NCI-H524 treated with DMSO at 0.1 percent for 48 hours (cell line): Measurements from ENCODE around the gene IFFO2.

Experiments
- DNase-seq: peaks from one replicate; lab custom pipeline; 2025; lab: John Stamatoyannopoulos, UW

IFFO2 gene

GRCh38 chr1:18956193-18957135 is at the start of gene IFFO2:
Gene IFFO2 (minus strand): TSS chr1:18956676. CDS start chr1:18956332, 344 bp downstream.
- DNase-seq, result no peak

- no peak for DNase-seq
Observed at GRCh38 chr1:19006000-19006399, 49.5 kb upstream of the IFFO2 start.

- DNase-seq, result no peak
Observed at GRCh38 chr1:19003371-19004290, 47.2 kb upstream of the IFFO2 start.

GRCh38 chr1:19000065-19000464 is 43.6 kb upstream of the IFFO2 start:
- DNase-seq, result no peak

- DNase-seq, result no peak
Observed at GRCh38 chr1:18999359-18999758, 42.9 kb upstream of the IFFO2 start.

- no peak for DNase-seq
Observed at GRCh38 chr1:18998016-18998724, 41.7 kb upstream of the IFFO2 start.

DNA sequence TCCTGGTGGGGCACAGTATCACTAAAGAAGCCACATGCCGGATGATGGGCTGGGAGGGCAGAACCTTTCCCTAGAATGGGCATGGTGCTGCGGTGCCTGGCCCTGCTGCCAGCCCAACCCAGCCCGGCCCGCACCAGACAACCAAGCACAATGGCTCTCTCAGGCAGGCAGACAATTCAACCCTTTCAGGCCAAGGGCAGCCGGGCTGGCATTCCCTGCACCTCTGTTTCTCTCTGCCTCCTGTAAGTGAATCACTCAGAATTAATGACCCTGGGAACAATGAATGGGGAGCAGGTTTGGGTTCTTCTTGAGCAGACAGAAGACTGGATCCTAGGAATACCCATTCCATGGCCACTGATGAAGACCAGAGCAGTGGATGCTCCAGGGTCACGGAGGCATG is 41.0 kb upstream of the IFFO2 start:
- no peak for DNase-seq

DNA sequence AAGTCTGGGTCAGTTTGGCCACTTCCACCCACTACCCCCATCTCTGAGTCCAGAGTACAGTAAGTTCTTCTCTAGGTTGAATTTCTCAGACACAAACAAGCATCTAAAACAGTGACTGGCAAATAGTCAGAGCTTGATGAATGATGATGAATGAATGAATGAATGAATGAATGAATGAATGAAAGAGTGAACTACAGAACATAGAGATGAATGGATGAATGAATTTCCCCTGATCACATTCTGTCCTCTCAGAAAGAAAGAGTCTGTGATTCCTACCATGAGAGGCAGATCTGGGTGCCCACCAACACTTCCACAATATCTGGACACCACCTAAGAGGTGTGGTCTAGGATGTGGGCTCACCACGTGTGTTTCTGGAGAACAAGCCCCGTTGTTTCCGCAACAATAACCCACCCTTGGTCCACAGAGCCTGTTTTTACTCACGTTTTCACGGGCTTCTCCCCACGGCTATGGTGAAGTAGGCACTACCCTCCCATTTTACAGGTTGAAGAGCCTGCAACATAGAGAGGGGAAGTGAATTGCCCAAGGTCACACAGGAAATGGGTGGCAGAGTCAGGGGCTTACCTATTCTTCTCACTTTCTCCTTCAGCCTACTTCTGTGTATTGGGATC is 40.2 kb upstream of the IFFO2 start:
- no peak for DNase-seq

DNA sequence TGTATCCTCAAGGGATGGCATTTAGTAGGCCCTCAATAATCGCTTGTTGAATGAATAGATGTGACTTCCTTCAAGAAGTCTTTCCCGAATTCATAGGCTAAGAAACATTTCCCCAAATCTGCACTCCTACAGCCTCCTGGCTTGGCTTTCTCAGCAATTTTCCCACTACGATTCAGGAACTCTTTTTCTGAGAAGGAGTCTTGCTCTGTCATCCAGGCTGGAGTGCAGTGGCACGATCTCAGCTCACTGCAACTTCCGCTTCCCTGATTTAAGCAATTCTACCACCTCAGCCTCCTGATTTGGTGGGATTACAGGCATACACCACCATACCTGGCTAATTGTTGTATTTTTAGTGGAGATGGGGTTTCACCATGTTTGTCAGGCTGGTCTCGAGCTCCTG is 37.9 kb upstream of the IFFO2 start:
- DNase-seq, result no peak

DNA sequence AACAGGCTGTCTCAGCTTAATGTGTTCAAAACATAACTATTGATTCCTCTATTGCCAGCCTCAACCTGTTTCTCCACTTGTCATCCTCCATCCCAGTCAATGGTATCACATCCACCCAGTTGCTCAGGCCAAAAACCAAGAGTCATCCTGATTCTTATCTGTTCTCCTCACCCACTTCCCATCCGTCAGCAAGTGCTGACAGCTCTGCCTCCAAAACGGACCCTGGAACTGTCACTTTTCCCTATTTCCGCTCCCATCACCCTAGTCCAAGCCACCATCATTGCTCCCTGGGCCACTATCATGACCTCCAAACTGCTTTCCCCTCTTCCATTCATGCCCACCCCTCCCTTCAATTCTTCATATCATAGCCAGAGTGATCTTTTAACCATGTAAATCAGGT is 36.2 kb upstream of the IFFO2 start:
- no peak for DNase-seq

GRCh38 chr1:18991585-18991984 is 35.1 kb upstream of the IFFO2 start:
- DNase-seq, result no peak

DNA sequence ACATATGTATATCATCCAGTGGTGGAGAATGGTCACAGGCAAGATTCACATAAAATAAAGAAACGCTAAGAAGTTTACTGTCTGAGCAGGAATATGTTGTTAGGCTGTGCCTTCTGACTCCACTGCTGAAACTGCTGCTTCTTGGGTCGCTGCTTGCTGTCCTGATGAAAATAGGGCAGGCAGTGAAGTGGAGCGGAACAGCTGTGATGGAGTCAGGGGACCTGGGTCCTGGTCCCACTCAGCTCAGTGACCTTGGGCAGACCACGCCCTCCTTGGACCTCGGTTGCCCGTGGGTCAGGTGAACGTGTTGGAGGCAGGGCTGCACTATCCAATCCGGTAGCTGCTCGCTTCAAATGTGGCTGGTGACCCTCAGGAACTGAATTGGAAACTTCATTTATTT is 33.4 kb upstream of the IFFO2 start:
- no peak for DNase-seq

- no peak for DNase-seq
Observed at GRCh38 chr1:18989176-18989799, 32.8 kb upstream of the IFFO2 start.

GRCh38 chr1:18981242-18981641 is 24.8 kb upstream of the IFFO2 start:
- no peak for DNase-seq

GRCh38 chr1:18978706-18979105 is 22.2 kb upstream of the IFFO2 start:
- no peak for DNase-seq

DNA sequence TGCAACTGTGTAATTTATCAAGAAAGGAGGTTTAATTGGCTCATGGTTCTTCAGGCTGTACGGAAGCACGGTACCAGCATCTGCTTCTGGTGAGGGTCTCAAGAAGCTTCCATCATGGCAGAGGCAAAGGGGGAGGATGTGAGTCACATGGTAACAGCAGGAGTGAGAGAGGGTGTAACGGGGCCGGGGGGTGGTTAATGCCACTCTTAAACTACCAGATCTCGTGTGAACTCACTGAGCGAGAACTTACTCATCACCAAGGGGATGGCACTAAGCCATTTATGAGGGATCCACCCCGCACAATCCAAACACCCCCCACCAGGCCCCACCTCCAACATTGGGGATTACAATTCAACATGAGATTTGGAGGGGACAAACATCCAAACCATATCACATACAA is 21.0 kb upstream of the IFFO2 start:
- no peak for DNase-seq

GRCh38 chr1:18976096-18976495 is 19.6 kb upstream of the IFFO2 start:
- no peak for DNase-seq

- DNase-seq, result no peak
Observed at GRCh38 chr1:18974606-18975005, 18.1 kb upstream of the IFFO2 start.

- no peak for DNase-seq
Observed at GRCh38 chr1:18974005-18974404, 17.5 kb upstream of the IFFO2 start.

- no peak for DNase-seq
Observed at GRCh38 chr1:18973446-18973955, 17.0 kb upstream of the IFFO2 start.

DNA sequence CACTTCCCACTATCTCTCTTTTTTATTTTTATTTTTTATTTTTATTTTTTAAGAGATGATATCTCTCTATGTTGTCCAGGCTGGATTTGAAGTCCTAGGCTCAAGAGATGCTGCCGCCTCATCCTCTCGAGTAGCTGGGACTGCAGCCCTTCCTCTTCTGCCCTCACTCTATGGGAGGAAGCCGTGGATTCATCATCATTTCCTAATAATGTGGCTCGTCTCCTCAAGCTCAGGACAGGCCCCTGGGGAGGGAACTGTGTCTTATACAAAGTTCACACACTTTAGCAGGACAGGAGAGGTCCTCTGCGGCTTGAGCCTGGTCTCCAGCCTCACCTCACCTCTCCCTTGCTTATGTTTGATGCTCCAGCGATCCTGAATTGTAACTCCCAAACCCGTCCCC is 16.5 kb upstream of the IFFO2 start:
- DNase-seq, result no peak
